Lower lobe of right lung (tissue), 2 donors: ENCODE data around the gene CSTF3. TPM values are rescaled to one million over a fixed set of nuclear protein-coding genes. Genes with fewer than 3 reads are reported as not detected.

Experiments
- ATAC-seq, 2 donors: fragments of 200-7000 bp; cut with Tn5 transposase; one replicate each; pipeline ENCODE4 v1.9.1; 2020 to 2022; ENCODE audit warnings: mild to moderate bottlenecking in 2 of 2, moderate library complexity in 2 of 2
- DNase-seq: peaks from one replicate; pipeline ENCODE4 v3.0.0-alpha.2; 2020
- H3K27ac ChIP-seq: fragments of 200-600 bp; one replicate; pipeline ENCODE4 v1.8.0; 2022
- H3K27me3 ChIP-seq: fragments of 200-600 bp; one replicate; pipeline ENCODE4 v1.8.0; 2022; ENCODE audit warnings: low read depth
- H3K36me3 ChIP-seq: fragments of 200-600 bp; one replicate; pipeline ENCODE4 v1.8.0; 2022; ENCODE audit warnings: mild to moderate bottlenecking
- H3K4me1 ChIP-seq: fragments of 200-600 bp; one replicate; pipeline ENCODE4 v1.8.0; 2022
- H3K4me3 ChIP-seq: fragments of 200-600 bp; one replicate; pipeline ENCODE4 v1.8.0; 2022; ENCODE audit warnings: mild to moderate bottlenecking
- H3K9me3 ChIP-seq: fragments of 200-600 bp; one replicate; pipeline ENCODE4 v1.8.0; 2022
- CTCF ChIP-seq: fragments of 200-600 bp; IDR thresholded peaks from one replicate; pipeline ENCODE4 v1.8.0; 2022; ENCODE audit warnings: antibody characterized with exemption, mild to moderate bottlenecking
- intact Hi-C: fragments of 100-400 bp; cut with DNase I; formaldehyde crosslinking; loops from one replicate; pipeline ENCODE4 v1.11.0; 2022
- total RNA-seq: library from RNA; stranded (reverse); fragmentation: NEBNext Ultra II Directional; extraction: Animal tissue kit (Norgen Biotek cat#: 25700); gene quantifications from one replicate; pipeline ENCODE4 v1.2.1, GENCODE V29; 2021
- donor health status: DM: no; HTN: yes; CAD: no; lungs with severe emphysema.

Gene CSTF3
- total RNA-seq, 1 donor from 2014 or later: 20.4 TPM

GRCh38 chr11:33064866-33065265, 96.4 kb downstream of the CSTF3 start:
- peaks cover 21% of the 10 kb centered on the region for H3K4me1 ChIP-seq
- H3K27ac ChIP-seq: no peak overlapping the region
- no peaks in the 10 kb centered on the region for H3K27me3 ChIP-seq
- no peak overlapping the region for H3K4me3 ChIP-seq
- intact Hi-C loops: loop anchor here (5.0 kb wide), 1 partner anchor 103 kb away; no protein-coding TSS in a partner anchor
- ATAC-seq (no peak), DNase-seq (no peak)
- peaks cover 78% of the 10 kb centered on the region for H3K36me3 ChIP-seq
- no peaks in the 10 kb centered on the region for H3K9me3 ChIP-seq
- TF ChIP-seq CTCF: no peak

- TF ChIP-seq CTCF: no peak
- peak; percentile 40 for ATAC-seq
- Histone ChIP-seq H3K27ac (peak overlapping the region; percentile 5), H3K9me3 (no peaks in the 10 kb centered on the region), H3K4me3 (no peak overlapping the region), H3K4me1 (peaks cover 21% of the 10 kb centered on the region), H3K36me3 (peaks cover 78% of the 10 kb centered on the region), H3K27me3 (no peaks in the 10 kb centered on the region)
- intact Hi-C loops: loop anchor here (5.0 kb wide), 1 partner anchor 102 kb away; no protein-coding TSS in a partner anchor
- DNase-seq: no peak
Observed at GRCh38 chr11:33064033-33064825, 97.1 kb downstream of the CSTF3 start.

GRCh38 chr11:33063326-33063881, 97.9 kb downstream of the CSTF3 start:
- H3K36me3 ChIP-seq: peaks cover 78% of the 10 kb centered on the region
- H3K27ac ChIP-seq: peak overlapping the region; percentile 5
- H3K4me1 ChIP-seq: peaks cover 21% of the 10 kb centered on the region
- no peaks in the 10 kb centered on the region for H3K27me3 ChIP-seq
- no peaks in the 10 kb centered on the region for H3K9me3 ChIP-seq
- TF ChIP-seq CTCF: no peak
- ATAC-seq (no peak), DNase-seq (no peak)
- intact Hi-C loops: loop anchor here (5.0 kb wide), 1 partner anchor 101 kb away; no protein-coding TSS in a partner anchor
- no peak overlapping the region for H3K4me3 ChIP-seq

- no peak for TF ChIP-seq CTCF
- intact Hi-C loops: loop anchor here (5.0 kb wide), 1 partner anchor 100 kb away; no protein-coding TSS in a partner anchor
Observed at GRCh38 chr11:33062137-33062536, 99.1 kb downstream of the CSTF3 start.

GRCh38 chr11:33060271-33060670, 101.0 kb downstream of the CSTF3 start:
- DNase-seq (no peak), ATAC-seq (no peak)
- no peak for TF ChIP-seq CTCF
- Histone ChIP-seq H3K27me3 (no peaks in the 10 kb centered on the region), H3K36me3 (peaks cover 67% of the 10 kb centered on the region), H3K9me3 (no peaks in the 10 kb centered on the region), H3K4me1 (peaks cover 21% of the 10 kb centered on the region), H3K4me3 (no peak overlapping the region), H3K27ac (no peak overlapping the region)
- intact Hi-C loops: loop anchor here (5.0 kb wide), 1 partner anchor 98 kb away; no protein-coding TSS in a partner anchor

More at GRCh38 chr11:33062137-33062536, 99.1 kb downstream of the CSTF3 start:
- Histone ChIP-seq H3K27me3 (no peaks in the 10 kb centered on the region), H3K4me3 (no peak overlapping the region), H3K27ac (no peak overlapping the region), H3K9me3 (no peaks in the 10 kb centered on the region), H3K36me3 (peaks cover 79% of the 10 kb centered on the region), H3K4me1 (peaks cover 21% of the 10 kb centered on the region)
- DNase-seq (no peak), ATAC-seq (no peak)
